ENCODE measurements around the gene SNX1. TPM values are rescaled to one million over a fixed set of nuclear protein-coding genes. Genes with fewer than 3 reads are reported as not detected.

SNX1 gene
- total RNA-seq, 1 experiment from 2014 or later: 94.5 TPM

- Histone ChIP-seq H3K4me1 (ENCODE audit: insufficient read depth, low read length, poor library complexity, severe bottlenecking) (no peaks in the 10 kb centered on the region), H3K9me3 (ENCODE audit: low read depth, low read length, poor library complexity, severe bottlenecking) (no peaks in the 10 kb centered on the region), H3K4me3 (ENCODE audit: low read depth, low read length, poor library complexity, severe bottlenecking) (no peak overlapping the region), H3K36me3 (ENCODE audit: insufficient read depth, low read length, poor library complexity, severe bottlenecking) (peaks cover 84% of the 10 kb centered on the region), H3K27ac (ENCODE audit: low read depth, low read length, poor library complexity, severe bottlenecking) (no peak overlapping the region), H3K27me3 (replicated peaks; ENCODE audit: insufficient read depth, low read depth, low read length, poor library complexity) (no peaks in the 10 kb centered on the region)
- intact Hi-C loops (cut with micrococcal nuclease; ENCODE audit: unreplicated experiment): no loop called here
- TF ChIP-seq CTCF (conservative IDR thresholded peaks at IDR 0.05; ENCODE audit: low read depth, low read length) (no peak), EZH2 (IDR thresholded peaks at IDR 0.05; ENCODE audit: borderline replicate concordance, low read depth, low read length, poor library complexity, severe bottlenecking) (no peak)
- POLR2A ChIA-PET (ENCODE audit: low non-redundant PET): interaction anchor here (0.6 kb wide), 1 partner anchor 156 kb away, joined by 3 read pairs; no protein-coding TSS in a partner anchor
- DNase-seq (ENCODE audit: low spot score): no peak
- no TSS peak for BruUV-seq (replicated peaks)
- CTCF ChIA-PET: no interaction called here
Measured at GRCh38 chr15:64132217-64132616, 36.4 kb downstream of the SNX1 start.

DNA sequence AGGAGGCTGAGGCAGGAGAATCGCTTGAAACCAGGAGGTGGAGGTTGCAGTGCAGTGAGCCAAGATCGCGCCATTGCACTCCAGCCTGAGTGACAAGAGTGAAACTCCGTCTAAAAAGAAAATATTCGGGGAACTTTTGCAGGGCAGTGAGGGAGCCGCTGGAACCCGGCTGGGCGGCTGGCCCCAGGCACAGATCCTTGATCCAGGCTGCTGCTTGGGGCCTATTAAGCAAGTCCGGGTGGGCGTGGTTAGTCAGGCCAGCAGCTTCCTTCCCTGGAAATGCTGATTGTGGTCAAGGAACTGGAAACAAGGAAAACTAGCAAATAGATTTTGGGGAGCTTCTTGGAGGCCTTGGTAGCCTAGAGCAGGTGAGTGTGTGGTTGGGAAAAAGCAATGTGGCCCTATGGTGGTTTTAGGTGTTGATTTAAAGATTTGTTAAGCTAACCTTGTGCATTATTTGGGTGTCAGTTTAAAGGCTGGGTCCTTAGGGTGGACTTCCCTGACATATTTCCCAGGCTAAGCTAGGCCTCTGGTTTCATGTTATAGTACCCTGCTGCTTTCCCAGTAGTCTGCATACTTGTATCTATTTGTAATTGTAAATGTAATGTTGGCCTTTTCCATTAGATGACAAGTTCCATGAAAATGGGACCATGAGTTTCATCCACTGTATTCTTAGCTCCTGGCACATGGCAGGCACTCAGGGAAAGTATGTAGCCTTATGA lies 38.0 kb downstream of the SNX1 start:
- TF ChIP-seq EZH2 (IDR thresholded peaks at IDR 0.05; ENCODE audit: borderline replicate concordance, low read depth, low read length, poor library complexity, severe bottlenecking) (no peak), CTCF (conservative IDR thresholded peaks at IDR 0.05; ENCODE audit: low read depth, low read length) (no peak)
- Histone ChIP-seq H3K4me3 (ENCODE audit: low read depth, low read length, poor library complexity, severe bottlenecking) (no peak overlapping the region), H3K9me3 (ENCODE audit: low read depth, low read length, poor library complexity, severe bottlenecking) (no peaks in the 10 kb centered on the region), H3K36me3 (ENCODE audit: insufficient read depth, low read length, poor library complexity, severe bottlenecking) (peaks cover 73% of the 10 kb centered on the region), H3K27ac (ENCODE audit: low read depth, low read length, poor library complexity, severe bottlenecking) (peak overlapping the region; percentile 30), H3K27me3 (replicated peaks; ENCODE audit: insufficient read depth, low read depth, low read length, poor library complexity) (no peaks in the 10 kb centered on the region), H3K4me1 (ENCODE audit: insufficient read depth, low read length, poor library complexity, severe bottlenecking) (no peaks in the 10 kb centered on the region)
- intact Hi-C loops (cut with micrococcal nuclease; ENCODE audit: unreplicated experiment): no loop called here
- BruUV-seq (replicated peaks): no TSS peak
- POLR2A ChIA-PET (ENCODE audit: low non-redundant PET): no interaction called here
- CTCF ChIA-PET: no interaction called here
- DNase-seq (ENCODE audit: low spot score): no peak

DNA sequence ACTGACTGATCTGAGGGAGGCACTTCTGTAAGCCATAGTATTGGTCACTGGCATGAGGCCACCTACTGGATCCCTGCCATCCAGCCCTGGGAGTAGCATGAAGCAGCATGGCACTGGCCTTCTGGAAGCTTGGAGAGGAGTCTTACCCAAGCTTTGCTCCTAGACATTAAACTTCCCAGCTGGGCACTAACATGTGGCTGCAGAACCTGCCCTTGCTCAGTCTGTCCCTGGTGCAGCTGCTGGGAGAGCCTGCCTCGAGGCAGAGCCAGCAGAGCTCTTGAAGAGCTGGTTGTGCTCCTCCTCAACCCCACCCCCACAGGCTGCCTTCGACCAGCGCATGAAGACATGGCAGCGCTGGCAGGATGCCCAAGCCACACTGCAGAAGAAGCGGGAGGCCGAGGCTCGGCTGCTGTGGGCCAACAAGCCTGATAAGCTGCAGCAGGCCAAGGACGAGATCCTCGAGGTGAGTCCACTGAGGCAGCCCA lies 38.6 kb downstream of the SNX1 start:
- DNase-seq (ENCODE audit: low spot score): no peak
- no TSS peak for BruUV-seq (replicated peaks)
- peaks cover 69% of the 10 kb centered on the region for H3K36me3 ChIP-seq (ENCODE audit: insufficient read depth, low read length, poor library complexity, severe bottlenecking)
- peak overlapping the region; percentile 30 for H3K27ac ChIP-seq (ENCODE audit: low read depth, low read length, poor library complexity, severe bottlenecking)
- H3K9me3 ChIP-seq (ENCODE audit: low read depth, low read length, poor library complexity, severe bottlenecking): no peaks in the 10 kb centered on the region
- ChIA-PET POLR2A (ENCODE audit: low non-redundant PET) (no interaction called here), CTCF (no interaction called here)
- H3K4me1 ChIP-seq (ENCODE audit: insufficient read depth, low read length, poor library complexity, severe bottlenecking): no peaks in the 10 kb centered on the region
- no peak overlapping the region for H3K4me3 ChIP-seq (ENCODE audit: low read depth, low read length, poor library complexity, severe bottlenecking)
- H3K27me3 ChIP-seq (replicated peaks; ENCODE audit: insufficient read depth, low read depth, low read length, poor library complexity): no peaks in the 10 kb centered on the region
- intact Hi-C loops (cut with micrococcal nuclease; ENCODE audit: unreplicated experiment): no loop called here
- TF ChIP-seq EZH2 (IDR thresholded peaks at IDR 0.05; ENCODE audit: borderline replicate concordance, low read depth, low read length, poor library complexity, severe bottlenecking): no peak
- TF ChIP-seq CTCF (conservative IDR thresholded peaks at IDR 0.05; ENCODE audit: low read depth, low read length): no peak

Data from A673 (cell line).